WERI-Rb-1 (cell line): ENCODE results near the gene FMN2.

Experiments used
- DNase-seq: peaks from one replicate; pipeline ENCODE4 v3.0.0-alpha.2; 2020
- H3K27ac ChIP-seq: fragments of 250-450 bp; sonication (Bioruptor Pico); 2 replicates; pipeline ENCODE4 v1.5.1; 2020; ENCODE audit warnings: mild to moderate bottlenecking, moderate library complexity
- H3K27me3 ChIP-seq: fragments of 250-450 bp; sonication (Bioruptor Pico); 2 replicates; pipeline ENCODE4 v1.5.1; 2021; ENCODE audit warnings: mild to moderate bottlenecking, low read depth, moderate library complexity; ENCODE audit not compliant: insufficient read depth, severe bottlenecking
- H3K36me3 ChIP-seq: fragments of 250-450 bp; sonication (Bioruptor Pico); 2 replicates; pipeline ENCODE4 v1.5.1; 2020; ENCODE audit warnings: mild to moderate bottlenecking, moderate library complexity
- H3K4me3 ChIP-seq: 2 replicates; pipeline ENCODE4 v1.5.1; 2011; ENCODE audit warnings: low read depth, mild to moderate bottlenecking, control low read depth, low read length
- H3K9me3 ChIP-seq: fragments of 250-450 bp; sonication (Bioruptor Pico); 2 replicates; pipeline ENCODE4 v1.5.1; 2021; ENCODE audit warnings: mild to moderate bottlenecking, moderate library complexity; ENCODE audit not compliant: severe bottlenecking
- TF ChIP-seq, protein P1 (sequence below): IDR thresholded peaks from 2 replicates; pipeline ENCODE4 v1.5.1; 2011; ENCODE audit warnings: low read depth, mild to moderate bottlenecking, control low read depth, inconsistent platforms, low read length

Gene FMN2

GRCh38 chr1:240309769-240310168 is 218.1 kb downstream of the FMN2 start:
- H3K27ac ChIP-seq: no peak overlapping the region
- TF ChIP-seq, protein P1, sequence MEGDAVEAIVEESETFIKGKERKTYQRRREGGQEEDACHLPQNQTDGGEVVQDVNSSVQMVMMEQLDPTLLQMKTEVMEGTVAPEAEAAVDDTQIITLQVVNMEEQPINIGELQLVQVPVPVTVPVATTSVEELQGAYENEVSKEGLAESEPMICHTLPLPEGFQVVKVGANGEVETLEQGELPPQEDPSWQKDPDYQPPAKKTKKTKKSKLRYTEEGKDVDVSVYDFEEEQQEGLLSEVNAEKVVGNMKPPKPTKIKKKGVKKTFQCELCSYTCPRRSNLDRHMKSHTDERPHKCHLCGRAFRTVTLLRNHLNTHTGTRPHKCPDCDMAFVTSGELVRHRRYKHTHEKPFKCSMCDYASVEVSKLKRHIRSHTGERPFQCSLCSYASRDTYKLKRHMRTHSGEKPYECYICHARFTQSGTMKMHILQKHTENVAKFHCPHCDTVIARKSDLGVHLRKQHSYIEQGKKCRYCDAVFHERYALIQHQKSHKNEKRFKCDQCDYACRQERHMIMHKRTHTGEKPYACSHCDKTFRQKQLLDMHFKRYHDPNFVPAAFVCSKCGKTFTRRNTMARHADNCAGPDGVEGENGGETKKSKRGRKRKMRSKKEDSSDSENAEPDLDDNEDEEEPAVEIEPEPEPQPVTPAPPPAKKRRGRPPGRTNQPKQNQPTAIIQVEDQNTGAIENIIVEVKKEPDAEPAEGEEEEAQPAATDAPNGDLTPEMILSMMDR: no peak

DNA sequence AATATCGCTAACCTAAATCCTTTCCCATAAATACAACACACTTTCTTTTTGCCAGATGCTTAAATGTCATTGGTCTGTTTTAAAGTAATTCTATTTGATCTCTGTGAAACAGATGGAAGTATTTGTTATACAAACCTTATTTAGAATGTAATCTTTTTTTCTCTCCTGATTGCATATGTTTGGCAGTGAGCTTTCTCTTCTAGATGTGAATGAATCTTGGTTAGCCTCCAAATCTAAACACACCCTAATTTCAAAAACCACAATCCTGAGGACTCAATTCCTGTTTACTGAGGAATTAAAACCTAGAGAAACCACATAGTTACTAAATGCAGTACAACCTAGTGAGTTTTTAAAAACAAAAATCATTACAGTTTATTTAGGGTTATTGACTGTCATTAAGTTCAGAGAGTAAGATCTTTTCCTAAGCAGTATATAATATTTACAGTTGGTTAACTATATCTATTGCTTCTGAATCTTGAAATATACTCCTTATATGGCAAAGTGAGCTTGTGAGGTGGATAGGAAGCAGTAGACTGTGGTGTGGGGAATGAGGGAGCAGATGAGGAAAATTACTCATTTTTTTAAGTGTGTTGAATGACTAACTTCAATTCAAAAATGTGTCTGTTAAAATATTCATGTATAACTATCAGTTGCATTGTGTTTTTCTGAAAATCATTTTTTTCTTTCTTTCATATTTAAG is 218.7 kb downstream of the FMN2 start:
- peaks cover 44% of the 10 kb centered on the region for H3K36me3 ChIP-seq
- H3K4me3 ChIP-seq: no peak overlapping the region
- no peak overlapping the region for H3K27ac ChIP-seq
- DNase-seq: no peak
- H3K27me3 ChIP-seq: no peaks in the 10 kb centered on the region
- TF ChIP-seq, protein P1: no peak
- no peaks in the 10 kb centered on the region for H3K9me3 ChIP-seq

More at GRCh38 chr1:240309769-240310168, 218.1 kb downstream of the FMN2 start:
- Histone ChIP-seq H3K36me3 (peaks cover 49% of the 10 kb centered on the region), H3K27me3 (no peaks in the 10 kb centered on the region), H3K4me3 (no peak overlapping the region), H3K9me3 (no peaks in the 10 kb centered on the region)
- DNase-seq: no peak

DNA sequence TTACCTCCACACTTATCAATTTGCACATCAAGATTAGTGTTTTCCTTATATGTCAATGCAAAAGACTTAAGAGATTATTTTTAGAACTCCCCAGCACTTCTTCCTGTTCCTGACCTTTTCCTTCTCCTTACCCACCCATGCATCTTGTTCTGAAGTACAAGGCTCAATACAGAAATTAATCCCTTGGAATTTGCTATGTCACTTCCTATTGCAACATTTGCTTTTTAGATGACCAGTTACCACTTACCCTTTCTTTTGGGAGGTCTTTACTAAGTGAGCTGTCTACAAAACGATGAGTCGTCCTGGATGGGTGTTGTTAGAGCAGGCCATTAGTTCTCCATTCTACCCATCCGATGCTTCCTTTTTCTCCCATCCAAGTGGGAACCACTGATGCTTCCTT is 221.2 kb downstream of the FMN2 start:
- Histone ChIP-seq H3K9me3 (no peaks in the 10 kb centered on the region), H3K36me3 (peaks cover 49% of the 10 kb centered on the region), H3K27me3 (no peaks in the 10 kb centered on the region), H3K27ac (no peak overlapping the region), H3K4me3 (no peak overlapping the region)
- DNase-seq: no peak
- TF ChIP-seq, protein P1: no peak

DNA sequence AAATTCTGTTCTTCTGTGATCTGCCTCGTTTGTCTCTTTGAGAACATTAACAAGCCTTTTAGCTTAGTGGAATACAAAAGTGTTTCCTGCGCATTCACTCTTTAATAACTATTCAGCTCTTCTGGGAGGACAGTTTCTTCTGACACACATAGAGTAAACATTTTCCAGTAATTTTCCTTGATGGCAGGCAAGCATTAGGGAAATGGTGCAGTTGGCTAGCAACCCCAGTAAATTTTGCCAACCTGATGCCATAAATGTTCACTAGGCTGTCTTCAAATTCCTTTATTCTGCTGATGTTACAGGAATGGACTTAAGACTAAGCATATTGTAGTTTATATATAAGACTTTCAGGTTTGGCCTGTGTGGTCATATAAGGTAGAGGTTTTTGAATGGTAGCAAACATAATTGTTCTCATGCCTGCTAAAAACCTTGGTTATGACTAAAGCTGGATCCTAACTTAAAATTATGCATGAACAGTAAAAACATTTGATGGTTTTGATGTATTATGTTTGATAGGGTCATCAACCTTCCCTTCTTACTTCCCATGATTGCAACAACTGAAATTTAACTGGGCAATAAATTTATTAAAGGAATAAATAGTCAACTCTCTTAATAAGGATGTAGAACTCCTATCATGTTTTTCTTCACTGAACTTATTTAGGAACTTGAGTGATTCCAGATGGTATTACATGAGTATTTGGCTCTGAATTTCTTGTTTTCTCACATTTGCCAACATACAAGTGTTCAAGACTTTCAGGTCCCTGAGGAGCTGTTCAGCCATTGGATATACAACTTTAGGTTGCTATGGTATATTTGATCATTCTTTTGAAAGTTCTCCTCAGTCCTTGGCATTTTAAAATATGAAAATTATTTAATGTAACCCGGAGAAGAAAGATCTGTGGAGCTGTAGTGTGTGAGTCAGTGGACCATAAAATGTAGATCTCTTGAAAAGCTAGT is 223.4 kb downstream of the FMN2 start:
- H3K27ac ChIP-seq: no peak overlapping the region

GRCh38 chr1:240319998-240320397 is 228.3 kb downstream of the FMN2 start:
- peaks cover 45% of the 10 kb centered on the region for H3K36me3 ChIP-seq

More for the DNA sequence above, 223.4 kb downstream of the FMN2 start:
- Histone ChIP-seq H3K9me3 (no peaks in the 10 kb centered on the region), H3K4me3 (no peak overlapping the region), H3K27me3 (no peaks in the 10 kb centered on the region), H3K36me3 (peaks cover 63% of the 10 kb centered on the region)
- no peak for DNase-seq
- TF ChIP-seq, protein P1: no peak

More at GRCh38 chr1:240319998-240320397, 228.3 kb downstream of the FMN2 start:
- no peaks in the 10 kb centered on the region for H3K27me3 ChIP-seq
- H3K9me3 ChIP-seq: no peaks in the 10 kb centered on the region
- TF ChIP-seq, protein P1: no peak
- no peak overlapping the region for H3K27ac ChIP-seq
- no peak for DNase-seq
- no peak overlapping the region for H3K4me3 ChIP-seq
